Hypothalamus (tissue), 51 donors: ENCODE results near the gene THRSP.
"Not testable (repeated sequence)": the region's sequence is repeated elsewhere in the genome, so short reads cannot be mapped to it uniquely, and the experiment has no call there.

Experiments used
- DNase-seq, 51 donors: peaks; one replicate each; lab custom pipeline; 2025; lab: John Stamatoyannopoulos, UW

THRSP gene

DNA sequence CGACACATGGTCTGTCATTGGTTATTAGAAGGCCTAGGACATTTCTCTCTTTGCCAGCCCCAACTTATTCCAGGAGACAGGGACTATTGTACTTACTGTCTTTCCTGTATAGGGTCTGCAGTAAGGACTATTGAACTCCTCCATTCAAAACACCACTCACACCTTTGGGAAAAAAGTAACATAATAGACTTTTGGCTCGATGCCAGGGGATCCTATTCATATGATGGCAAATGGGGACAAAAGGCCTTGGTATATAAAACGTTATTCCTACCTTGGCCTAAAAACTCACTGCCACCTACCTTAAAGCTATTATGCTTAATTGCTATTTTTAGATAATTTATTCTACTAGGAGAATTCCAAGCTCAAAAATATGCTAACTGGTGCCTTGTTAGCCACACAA, 22.3 kb downstream of the THRSP start:
- DNase-seq, result no peak

GRCh38 chr11:78086521-78087074, 22.9 kb downstream of the THRSP start:
- DNase-seq, result not testable (repeated sequence)

GRCh38 chr11:78094250-78094649, 30.6 kb downstream of the THRSP start:
- DNase-seq, result no peak

GRCh38 chr11:78097666-78098385, 34.2 kb downstream of the THRSP start:
- DNase-seq, result no peak

- no peak for DNase-seq
Observed at GRCh38 chr11:78099666-78100065, 36.0 kb downstream of the THRSP start.

- peak in 1 of 51 donors; percentile 28 for DNase-seq
Observed at GRCh38 chr11:78100261-78100660, 36.6 kb downstream of the THRSP start.

DNA sequence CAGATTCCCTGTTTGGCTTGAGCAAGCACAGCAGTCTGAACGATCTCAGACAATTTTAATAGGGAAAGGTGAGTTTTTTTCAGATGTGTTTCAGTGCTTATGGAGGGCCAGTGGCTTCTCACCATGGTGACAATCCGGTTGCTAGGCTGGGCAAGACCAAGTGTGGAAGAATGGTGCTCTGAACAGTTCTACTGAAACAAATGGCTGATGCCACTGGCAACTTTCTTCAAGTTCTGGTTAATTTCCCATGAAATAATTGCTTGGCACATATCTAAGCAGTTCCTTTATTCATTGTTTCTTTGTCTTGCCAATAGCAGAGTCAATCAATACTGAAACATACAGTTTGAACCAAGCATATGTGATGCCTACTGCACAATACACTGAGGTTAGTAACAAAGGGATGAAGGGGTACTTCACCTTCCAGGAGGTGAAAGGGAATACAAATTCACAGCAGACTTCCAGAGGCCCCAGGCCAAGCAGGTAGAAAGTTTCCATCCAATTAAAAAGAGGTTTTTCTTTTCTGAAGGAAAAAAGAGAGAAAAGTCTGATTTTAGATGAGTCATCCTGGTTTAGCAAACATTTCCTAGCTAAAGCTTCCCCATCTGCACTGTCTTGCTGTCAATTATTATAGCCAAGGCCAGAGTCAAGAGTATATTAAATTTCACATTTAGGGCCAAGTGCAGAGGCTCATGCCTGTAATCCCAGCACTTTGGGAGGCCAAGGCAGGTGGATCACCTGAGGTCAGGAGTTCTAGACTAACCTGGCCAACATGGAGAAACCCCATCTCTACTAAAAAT, 37.2 kb downstream of the THRSP start:
- DNase-seq, result peak in 17 of 51 donors; percentile 1 to 33 (median 10)

DNA sequence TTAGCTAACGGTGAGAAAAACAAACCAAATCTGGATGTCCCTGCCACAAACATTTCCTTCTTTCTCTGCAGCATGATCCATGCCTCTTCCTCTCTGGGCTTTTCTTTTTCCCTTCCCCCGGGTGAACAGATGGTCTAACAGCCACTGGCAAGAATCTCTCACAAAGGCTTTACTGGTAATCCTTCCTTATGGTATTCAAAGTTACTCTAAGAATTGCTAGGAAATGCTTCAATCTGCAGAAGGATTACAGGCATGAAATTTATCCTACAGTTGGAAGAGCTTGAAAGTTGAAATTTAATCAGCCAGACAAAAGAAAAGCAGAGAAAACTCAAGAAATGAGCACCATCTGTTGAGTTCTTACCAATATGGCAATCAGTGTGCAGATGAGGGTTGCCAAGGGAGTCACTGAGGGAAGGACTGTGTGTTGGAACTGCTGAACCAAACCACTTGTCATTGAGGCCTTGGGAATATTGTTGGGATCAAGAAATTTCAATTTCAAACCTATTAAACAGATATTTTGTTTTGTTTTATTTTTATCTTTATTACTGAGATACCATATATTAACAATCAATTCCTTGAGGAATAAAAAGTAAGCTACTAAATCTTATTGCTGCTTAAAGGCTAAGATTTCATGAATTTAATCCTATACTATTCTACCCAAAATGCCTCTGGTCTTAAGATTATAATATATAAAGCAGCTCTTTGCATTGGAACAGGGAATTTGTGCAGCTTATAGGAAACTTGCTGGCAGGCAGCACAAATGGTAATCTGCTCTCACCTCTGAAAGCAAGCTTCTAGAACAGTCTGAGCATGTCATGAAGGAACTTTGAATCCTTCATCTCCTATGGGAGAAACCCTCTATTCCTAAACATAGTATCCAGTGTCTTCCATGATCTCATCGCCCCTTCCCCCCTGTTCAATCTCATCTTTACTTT, 45.7 kb downstream of the THRSP start:
- DNase-seq, result no peak

- no peak for DNase-seq
Observed at GRCh38 chr11:78110351-78110750, 46.7 kb downstream of the THRSP start.

- DNase-seq, result no peak
Observed at GRCh38 chr11:78110830-78111229, 47.2 kb downstream of the THRSP start.

DNA sequence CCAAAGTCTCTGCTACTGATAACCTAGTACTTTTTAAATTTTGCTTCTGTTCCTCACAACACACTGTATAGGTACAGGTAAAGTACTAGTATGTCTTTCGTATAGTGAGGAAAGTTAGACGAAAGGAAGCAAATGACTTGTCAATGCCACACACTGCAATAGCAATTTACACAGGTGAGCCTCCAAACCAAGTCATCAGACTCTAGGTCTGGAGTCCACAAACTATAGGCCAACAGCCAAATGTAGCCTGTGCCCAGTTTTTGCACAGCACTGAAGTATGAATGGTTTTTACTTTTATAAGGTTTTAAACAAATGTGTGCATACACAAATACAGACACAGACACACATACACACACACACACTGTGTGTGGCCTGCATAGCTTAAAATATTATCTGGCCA, 47.6 kb downstream of the THRSP start:
- DNase-seq, result no peak

DNA sequence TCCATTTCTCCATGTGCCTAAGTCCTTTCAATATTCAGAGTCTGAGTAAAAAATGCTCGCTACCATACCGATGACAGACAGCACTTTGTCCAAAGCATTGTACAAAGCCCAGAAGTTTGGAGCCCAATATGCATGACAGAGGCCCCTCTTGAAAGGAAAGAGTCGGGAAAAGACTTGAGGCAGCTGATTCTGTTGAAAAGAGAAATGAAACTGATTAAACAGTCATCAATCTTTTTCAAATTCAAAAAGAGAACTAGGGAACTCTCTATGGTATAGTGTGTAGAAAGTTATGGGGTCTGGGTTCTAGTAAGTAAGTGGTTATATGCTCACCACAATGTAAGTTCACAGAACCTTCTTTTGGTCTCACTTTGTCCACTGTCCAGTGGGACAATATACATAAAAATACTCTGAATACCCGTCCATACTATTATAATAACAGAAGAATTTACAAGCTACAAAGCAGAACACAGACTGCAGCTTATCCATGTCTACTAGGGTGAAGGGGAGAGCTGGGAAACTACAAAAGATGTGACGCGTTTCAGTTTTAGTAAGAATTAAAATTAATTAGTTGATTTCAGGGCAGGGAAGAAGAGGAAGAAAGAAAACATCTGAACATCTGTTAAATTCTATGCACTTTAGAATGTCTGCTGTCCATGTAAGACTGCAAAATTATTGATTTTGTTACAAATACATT, 49.1 kb downstream of the THRSP start:
- DNase-seq, result no peak
